ENCODE data around the gene ZNF799. TPM values are rescaled to one million over a fixed set of nuclear protein-coding genes. Genes with fewer than 3 reads are reported as not detected.

The ZNF799 gene
- total and polyA plus RNA-seq, 2 of the 4 experiments (the other 2 are of a cell fraction): 0.79 to 3.4 TPM

- no peak overlapping the region for H2BK15ac ChIP-seq (ENCODE audit: low read depth, low read length)
- H3K4ac ChIP-seq (ENCODE audit: low read depth, low read length): no peak overlapping the region
- no peak overlapping the region for H2BK5ac ChIP-seq (ENCODE audit: low read depth, low read length, poor library complexity, severe bottlenecking)
- H2AK9ac ChIP-seq (replicated peaks; ENCODE audit: low read depth, low read length, poor library complexity): no peak overlapping the region
- H3K56ac ChIP-seq (ENCODE audit: extremely low read depth, insufficient read depth, low read length): no peak overlapping the region
- H3K9ac ChIP-seq (ENCODE audit: low read depth, low read length): no peak overlapping the region
- H3K14ac ChIP-seq (replicated peaks; ENCODE audit: low read depth, low read length): no peak overlapping the region
- no peak overlapping the region for H2BK120ac ChIP-seq (ENCODE audit: low read depth, low read length)
- H4K8ac ChIP-seq (ENCODE audit: low read depth in 2 of 2, low read length in 2 of 2): no peak overlapping the region
- H2AFZ ChIP-seq (replicated peaks; ENCODE audit: low read length, poor library complexity): no peak overlapping the region
- DNase-seq (no peak), ATAC-seq (ENCODE audit: low read depth) (no peak)
- H4K91ac ChIP-seq (ENCODE audit: insufficient read depth, low read depth, low read length): no peak overlapping the region
- in situ Hi-C loops (cut with MboI; ENCODE audit: low sequenced_read_pairs): no loop called here
- CTCF ChIA-PET: no interaction called here
- no peak overlapping the region for H4K5ac ChIP-seq (ENCODE audit: low read depth, low read length)
- no peaks in the 10 kb centered on the region for H3K27me3 ChIP-seq (ENCODE audit: control insufficient read depth, insufficient read depth, low read length)
- POLR2A ChIA-PET (ENCODE audit: unreplicated experiment): no interaction called here
- no peaks in the 10 kb centered on the region for H3K79me1 ChIP-seq (ENCODE audit: low read depth in 1 of 2, low read length in 2 of 2)
- dilution Hi-C loops (cut with HindIII; ENCODE audit: low sequenced_read_pairs, unreplicated experiment): no loop called here
- H2BK20ac ChIP-seq (ENCODE audit: low read depth, low read length): no peak overlapping the region
- H3K18ac ChIP-seq (ENCODE audit: low read depth, low read length): no peak overlapping the region
- no peaks in the 10 kb centered on the region for H4K20me1 ChIP-seq (ENCODE audit: insufficient read depth, low read length)
- H3K36me3 ChIP-seq (ENCODE audit: control insufficient read depth, insufficient read depth, low read length): no peaks in the 10 kb centered on the region; the same call in 1 of the 2 replicates
- no peak overlapping the region for H3K23ac ChIP-seq (ENCODE audit: low read depth, low read length)
- TF ChIP-seq MXI1 (IDR thresholded peaks at IDR 0.05; ENCODE audit: borderline replicate concordance, low read depth, low read length): no peak
- TF ChIP-seq RFX5 (IDR thresholded peaks at IDR 0.05; ENCODE audit: low read depth, low read length): no peak
- TF ChIP-seq MAFK (IDR thresholded peaks at IDR 0.05; ENCODE audit: low read depth, low read length): no peak
- TF ChIP-seq CEBPB (IDR thresholded peaks at IDR 0.05; ENCODE audit: low read depth, low read length): no peak
- no peak for TF ChIP-seq ELK1 (IDR thresholded peaks at IDR 0.05; ENCODE audit: borderline replicate concordance, low read depth, low read length)
- TF ChIP-seq CTCF (conservative IDR thresholded peaks at IDR 0.05; ENCODE audit: low read depth, low read length): no peak
- no peak overlapping the region for H2AK5ac ChIP-seq (ENCODE audit: low read depth, low read length)
- no peaks in the 10 kb centered on the region for H3K4me1 ChIP-seq (ENCODE audit: control insufficient read depth, insufficient read depth, low read length)
- peaks cover 30% of the 10 kb centered on the region for H3K9me3 ChIP-seq (ENCODE audit: control insufficient read depth, insufficient read depth, low read length)
- BruUV-seq (replicated peaks): no TSS peak
- H3K27ac ChIP-seq (ENCODE audit: insufficient read depth, low read length): no peak overlapping the region
- no CpG with 5 or more reads among the region's 2 CpGs for WGBS, 2 experiments (ENCODE audit: extremely low coverage in 2 of 2, insufficient read length in 1 of 2)
- intact Hi-C loops (cut with micrococcal nuclease): no loop called here
- no peaks in the 10 kb centered on the region for H3K9me1 ChIP-seq (ENCODE audit: insufficient read depth, low read length)
- no peak overlapping the region for H3K4me2 ChIP-seq (ENCODE audit: low read depth, low read length)
- no peak overlapping the region for H3K4me3 ChIP-seq (ENCODE audit: insufficient read depth, low read depth, low read length)
Measured at GRCh38 chr19:12380444-12380737, 20.7 kb downstream of the ZNF799 start.

Data from IMR-90 (cell line).